Measurements from ENCODE around the gene ZNF618.

The ZNF618 gene

GRCh38 chr9:113851873-113852272, 24.2 kb upstream of the ZNF618 start:
- ChIA-PET CTCF (no interaction called here), POLR2A (no interaction called here)
- DNase-seq (ENCODE audit: extremely low spot score) = no peak
- no peak for TF ChIP-seq CTCF (IDR thresholded peaks at IDR 0.05; ENCODE audit: control extremely low read depth, extremely low read depth, low read depth, missing control alignments)

- peak; percentile 6 for TF ChIP-seq CTCF (IDR thresholded peaks at IDR 0.05; ENCODE audit: control extremely low read depth, extremely low read depth, low read depth, missing control alignments)
- CTCF ChIA-PET = interaction anchor here (0.7 to 1.9 kb wide), 6 partner anchors 11 to 46 kb away, joined by 4 to 6 read pairs (median 4); no protein-coding TSS in a partner anchor
- DNase-seq (ENCODE audit: extremely low spot score) = no peak
- POLR2A ChIA-PET = no interaction called here
Measured at GRCh38 chr9:113853333-113853732, 22.8 kb upstream of the ZNF618 start.

GRCh38 chr9:113854310-113854709, 21.8 kb upstream of the ZNF618 start:
- no peak for TF ChIP-seq CTCF (IDR thresholded peaks at IDR 0.05; ENCODE audit: control extremely low read depth, extremely low read depth, low read depth, missing control alignments)
- ChIA-PET POLR2A (no interaction called here), CTCF (interaction anchor here (1.2 to 1.9 kb wide), 3 partner anchors 12 to 28 kb away, joined by 4 to 6 read pairs (median 4); no protein-coding TSS in a partner anchor)
- no peak for DNase-seq (ENCODE audit: extremely low spot score)

GRCh38 chr9:113857875-113858274, 18.2 kb upstream of the ZNF618 start:
- CTCF ChIA-PET = interaction anchor here (1.0 to 1.5 kb wide), 2 partner anchors 9 to 10 kb away, joined by 3 to 4 read pairs; no protein-coding TSS in a partner anchor
- POLR2A ChIA-PET = no interaction called here
- TF ChIP-seq CTCF (IDR thresholded peaks at IDR 0.05; ENCODE audit: control extremely low read depth, extremely low read depth, low read depth, missing control alignments) = no peak
- no peak for DNase-seq (ENCODE audit: extremely low spot score)

GRCh38 chr9:113858282-113858681, 17.8 kb upstream of the ZNF618 start:
- no peak for TF ChIP-seq CTCF (IDR thresholded peaks at IDR 0.05; ENCODE audit: control extremely low read depth, extremely low read depth, low read depth, missing control alignments)
- CTCF ChIA-PET = interaction anchor here (1.0 to 1.5 kb wide), 2 partner anchors 9 to 10 kb away, joined by 3 to 4 read pairs; no protein-coding TSS in a partner anchor
- no peak for DNase-seq (ENCODE audit: extremely low spot score)
- POLR2A ChIA-PET = no interaction called here

- DNase-seq (ENCODE audit: extremely low spot score) = no peak
- ChIA-PET CTCF (no interaction called here), POLR2A (no interaction called here)
- TF ChIP-seq CTCF (IDR thresholded peaks at IDR 0.05; ENCODE audit: control extremely low read depth, extremely low read depth, low read depth, missing control alignments) = no peak
Measured at GRCh38 chr9:113863345-113863744, 12.8 kb upstream of the ZNF618 start.

GRCh38 chr9:113868501-113868900, 7.6 kb upstream of the ZNF618 start:
- CTCF ChIA-PET = no interaction called here
- no peak for DNase-seq (ENCODE audit: extremely low spot score)
- no peak for TF ChIP-seq CTCF (IDR thresholded peaks at IDR 0.05; ENCODE audit: control extremely low read depth, extremely low read depth, low read depth, missing control alignments)
- POLR2A ChIA-PET = no interaction called here
